H7 (cell line): ENCODE data around the gene MYCBP. TPM values are rescaled to one million over a fixed set of nuclear protein-coding genes. Genes with fewer than 3 reads are reported as not detected.
A peak's percentile ranks its signal among the peaks of the same experiment; 100 is the strongest.
"Not testable (repeated sequence)": the region's sequence is repeated elsewhere in the genome, so short reads cannot be mapped to it uniquely, and the experiment has no call there.

Experiments used
- DNase-seq: peaks from one replicate; pipeline ENCODE4 v3.0.0; 2012
- H3K27me3 ChIP-seq: 2 replicates; pipeline ENCODE4 v1.6.0; 2011; ENCODE audit warnings: mild to moderate bottlenecking, low read length; ENCODE audit not compliant: control insufficient read depth, insufficient read depth
- H3K36me3 ChIP-seq: replicated peaks from 2 replicates; pipeline ENCODE4 v1.5.1; 2011; ENCODE audit warnings: low read length; ENCODE audit not compliant: control insufficient read depth, insufficient read depth
- H3K4me3 ChIP-seq: 2 replicates; pipeline ENCODE4 v1.5.1; 2011; ENCODE audit warnings: low read depth, mild to moderate bottlenecking, control low read depth, low read length, moderate library complexity; ENCODE audit not compliant: insufficient read depth
- total RNA-seq: library from RNA; depleted of rRNA; stranded (reverse); fragments of >200 nt; shearing (Covaris generic); gene quantifications from 2 replicates; pipeline ENCODE4 v1.2.3, GENCODE V29; 2014

The MYCBP gene
- total RNA-seq, 1 experiment from 2014 or later: 43.1 TPM

DNA sequence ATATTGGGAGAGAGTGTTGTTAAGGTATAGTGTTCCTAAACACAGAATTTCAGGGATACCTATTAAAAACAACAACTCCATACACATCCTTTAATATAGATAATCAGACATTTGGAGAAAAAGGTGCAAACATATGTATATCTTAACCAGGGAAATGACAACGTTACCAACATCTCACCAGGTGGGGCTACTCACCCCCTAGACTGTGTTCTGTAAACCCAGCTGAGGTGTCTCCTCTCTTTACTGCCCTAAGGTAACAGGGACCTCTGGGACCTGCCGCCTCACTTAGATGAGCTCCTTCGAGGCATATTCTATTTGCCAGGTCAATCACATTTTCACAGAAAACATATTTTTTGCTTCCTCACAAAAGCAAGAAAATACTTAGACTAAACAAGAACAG, 26.9 kb downstream of the MYCBP start:
- Histone ChIP-seq H3K36me3 (no peaks in the 10 kb centered on the region; the same call in 1 of the 2 replicates), H3K27me3 (no peaks in the 10 kb centered on the region), H3K4me3 (no peak overlapping the region)
- no peak for DNase-seq

DNA sequence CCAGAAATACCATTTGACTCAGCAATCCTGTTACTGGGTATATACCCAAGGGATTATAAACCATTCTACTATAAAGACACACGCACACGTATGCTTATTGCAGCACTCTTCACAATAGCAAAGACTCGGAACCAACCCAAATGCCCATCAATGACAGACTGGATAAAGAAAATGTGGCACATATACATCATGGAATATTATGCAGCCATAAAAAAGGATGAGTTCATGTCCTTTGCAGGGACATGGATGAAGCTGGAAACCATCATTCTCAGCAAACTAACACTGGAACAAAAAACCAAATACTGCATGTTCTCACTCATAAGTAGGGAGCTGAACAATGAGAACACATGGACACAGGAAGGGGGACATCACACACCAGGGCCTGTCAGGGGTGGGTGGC, 28.1 kb downstream of the MYCBP start:
- H3K36me3 ChIP-seq, H3K4me3 ChIP-seq, H3K27me3 ChIP-seq, DNase-seq: not testable (repeated sequence)

DNA sequence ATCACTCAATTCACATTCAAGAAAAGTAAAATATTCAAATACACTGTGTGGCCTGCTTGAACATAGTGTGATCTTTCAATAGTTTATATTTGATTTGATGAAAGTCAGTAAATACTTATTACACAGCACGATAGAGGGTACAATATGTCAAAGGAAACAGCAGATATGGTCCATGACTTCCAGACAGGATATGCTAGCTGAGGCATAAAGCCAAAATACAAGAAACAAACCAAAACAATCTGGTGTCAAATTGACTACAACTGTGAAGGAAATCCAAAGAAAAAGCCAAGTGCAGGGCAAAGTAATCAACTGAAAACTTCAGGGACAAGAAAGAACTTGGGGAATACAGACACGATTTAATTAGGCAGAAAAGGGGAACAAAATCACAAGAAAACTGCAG, 32.9 kb downstream of the MYCBP start:
- no peak for DNase-seq
- no peaks in the 10 kb centered on the region for H3K27me3 ChIP-seq
- H3K4me3 ChIP-seq: no peak overlapping the region
- peaks cover 3% of the 10 kb centered on the region for H3K36me3 ChIP-seq

DNA sequence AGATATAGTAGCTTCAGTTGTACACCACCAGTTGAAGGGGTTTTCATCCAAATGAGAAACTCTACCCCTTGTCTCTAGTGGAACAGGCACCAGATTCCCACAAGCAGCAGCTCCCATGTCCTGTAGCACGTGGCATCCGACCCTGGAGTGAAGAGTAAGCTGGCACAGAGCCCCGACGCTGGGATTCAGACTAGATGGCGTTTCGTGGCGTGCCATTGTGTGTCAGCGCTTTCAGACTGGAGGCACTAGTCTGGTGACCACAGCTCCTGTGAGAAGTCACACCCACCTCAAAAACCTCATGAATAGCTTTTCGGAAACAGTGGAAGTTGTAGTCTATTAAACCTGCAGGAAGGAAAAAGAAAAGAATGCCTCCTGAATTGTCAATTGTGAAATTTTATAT, 33.8 kb downstream of the MYCBP start:
- Histone ChIP-seq H3K4me3 (no peak overlapping the region), H3K27me3 (no peaks in the 10 kb centered on the region), H3K36me3 (peaks cover 3% of the 10 kb centered on the region)
- DNase-seq: no peak

DNA sequence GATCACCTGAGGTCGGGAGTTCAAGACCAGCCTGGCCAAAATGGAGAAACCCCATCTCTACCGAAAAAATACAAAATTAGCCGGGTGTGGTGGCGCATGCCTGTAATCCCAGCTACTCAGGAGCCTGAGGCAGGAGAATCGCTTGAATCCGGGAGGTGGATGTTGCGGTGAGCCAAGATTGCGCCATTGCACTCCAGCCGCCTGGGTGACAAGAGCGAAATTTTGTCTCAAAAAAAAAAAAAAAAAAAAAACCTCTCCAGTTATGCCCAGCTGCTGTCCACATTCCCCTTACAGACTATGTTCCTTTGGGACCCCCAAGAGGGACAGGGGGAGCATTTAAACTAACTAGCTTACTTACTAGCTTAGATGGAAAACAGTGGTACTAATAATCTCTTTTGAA, 36.8 kb downstream of the MYCBP start:
- not testable (repeated sequence) for H3K27me3 ChIP-seq, DNase-seq, H3K36me3 ChIP-seq, H3K4me3 ChIP-seq

DNA sequence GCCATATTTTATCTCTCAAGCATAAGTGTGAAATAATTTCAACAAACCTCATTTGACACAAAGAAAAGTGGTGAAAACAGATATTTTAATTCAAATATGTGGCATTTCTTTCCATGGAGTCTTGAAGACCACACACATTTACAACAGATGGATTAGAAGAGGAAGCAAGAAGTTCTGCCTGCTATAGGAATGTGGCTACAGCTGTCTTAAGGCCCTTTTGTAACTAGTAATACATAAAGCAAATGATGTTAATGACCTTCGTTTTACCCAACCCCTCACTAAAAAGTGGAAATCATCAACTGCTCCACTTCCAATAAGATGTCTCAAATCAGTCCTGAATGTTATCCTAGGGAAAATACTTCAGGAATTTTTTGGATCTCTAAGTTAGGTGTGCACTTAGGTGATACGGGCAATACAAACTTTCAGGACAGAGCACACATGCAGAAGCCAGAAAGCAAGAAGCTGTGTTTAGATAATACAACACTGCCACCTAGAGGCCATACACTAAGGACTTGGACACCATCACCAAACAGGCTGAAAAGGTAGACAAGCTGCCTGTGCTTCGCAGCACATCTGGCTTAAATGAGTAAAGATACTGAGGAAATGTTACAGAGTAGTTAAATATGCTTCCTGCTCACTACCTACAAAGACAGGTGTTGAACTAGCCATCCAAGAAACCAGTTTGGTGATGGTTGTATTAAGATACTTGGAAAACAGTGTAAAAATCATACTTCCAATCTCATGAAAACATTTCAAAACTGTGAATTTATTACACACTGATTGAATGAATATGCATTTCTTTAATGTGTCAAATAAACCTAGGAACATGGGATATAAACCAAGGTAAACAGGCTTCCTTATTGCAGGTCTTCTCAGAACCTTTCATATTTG, 38.0 kb downstream of the MYCBP start:
- Histone ChIP-seq H3K36me3 (peaks cover 3% of the 10 kb centered on the region), H3K27me3 (no peaks in the 10 kb centered on the region; the same call in 1 of the 2 replicates), H3K4me3 (no peak overlapping the region)
- DNase-seq: peak; percentile 65

DNA sequence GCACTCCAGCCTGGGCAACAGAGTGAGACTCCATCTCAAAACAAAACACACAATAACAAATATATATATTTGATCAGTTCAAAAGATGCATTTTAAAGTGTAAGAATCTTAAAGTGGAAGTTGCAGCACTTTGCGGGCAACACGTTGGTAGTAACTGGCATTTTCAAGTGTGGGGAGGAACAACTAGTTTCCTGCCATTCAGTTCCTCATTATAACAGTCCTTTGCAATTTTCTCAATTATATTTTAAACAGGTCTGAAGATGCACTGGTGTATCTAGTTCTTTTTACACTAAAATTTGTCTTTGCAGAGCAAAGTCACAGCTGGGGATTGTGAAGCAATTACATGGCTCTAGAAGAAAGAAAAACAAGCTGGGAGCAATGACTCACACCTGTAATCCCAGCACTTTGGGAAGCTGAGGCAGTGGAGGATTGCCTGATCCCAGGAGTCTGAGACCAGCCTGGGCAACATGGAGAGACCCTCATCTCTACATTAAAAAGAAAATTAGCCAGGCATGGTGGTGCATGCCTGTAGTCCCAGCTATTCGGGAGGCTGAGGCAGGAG, 38.8 kb downstream of the MYCBP start:
- DNase-seq: no peak
- H3K27me3 ChIP-seq: no peaks in the 10 kb centered on the region; the same call in 1 of the 2 replicates
- H3K4me3 ChIP-seq: no peak overlapping the region
- peaks cover 3% of the 10 kb centered on the region for H3K36me3 ChIP-seq

DNA sequence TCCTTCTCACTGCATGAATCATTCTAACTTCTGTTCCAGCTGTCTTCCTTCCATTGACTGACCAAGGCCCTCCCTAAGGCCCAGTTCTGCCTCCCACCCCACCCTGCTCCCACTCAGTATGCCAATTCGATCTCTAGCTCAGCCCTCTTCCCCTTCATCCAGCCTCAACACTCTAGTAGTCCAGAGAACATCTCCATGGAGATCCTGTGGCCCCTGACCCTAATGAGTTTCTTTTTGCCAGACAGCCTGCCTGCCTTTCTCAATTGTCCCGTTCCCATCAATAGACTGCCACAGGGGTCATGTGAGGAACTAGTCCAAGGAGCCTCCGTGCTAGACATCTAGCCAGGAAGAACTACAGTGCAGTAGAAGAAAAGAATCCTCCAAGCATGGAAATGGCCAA, 40.0 kb downstream of the MYCBP start:
- Histone ChIP-seq H3K36me3 (no peaks in the 10 kb centered on the region), H3K27me3 (no peaks in the 10 kb centered on the region; the same call in 1 of the 2 replicates), H3K4me3 (no peak overlapping the region)
- no peak for DNase-seq

DNA sequence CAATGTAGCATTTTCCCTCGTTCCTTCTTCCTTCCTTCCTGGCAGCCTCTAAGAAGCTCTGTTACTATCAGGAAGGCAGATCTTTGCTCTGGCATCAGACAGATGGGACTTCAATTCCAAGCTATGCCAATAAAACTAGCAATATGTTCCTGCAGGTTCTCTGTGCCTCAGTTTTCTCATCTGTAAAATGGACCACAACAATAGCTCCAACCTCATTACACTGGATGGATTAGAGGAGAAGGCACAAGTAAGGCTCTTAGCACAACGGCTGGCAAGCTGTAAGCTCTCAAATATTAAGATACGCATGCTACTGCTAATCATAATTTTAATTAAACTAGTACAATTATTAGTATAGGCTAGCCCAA, 40.8 kb downstream of the MYCBP start:
- Histone ChIP-seq H3K4me3 (no peak overlapping the region), H3K36me3 (no peaks in the 10 kb centered on the region), H3K27me3 (no peaks in the 10 kb centered on the region; the same call in 1 of the 2 replicates)
- DNase-seq: no peak

DNA sequence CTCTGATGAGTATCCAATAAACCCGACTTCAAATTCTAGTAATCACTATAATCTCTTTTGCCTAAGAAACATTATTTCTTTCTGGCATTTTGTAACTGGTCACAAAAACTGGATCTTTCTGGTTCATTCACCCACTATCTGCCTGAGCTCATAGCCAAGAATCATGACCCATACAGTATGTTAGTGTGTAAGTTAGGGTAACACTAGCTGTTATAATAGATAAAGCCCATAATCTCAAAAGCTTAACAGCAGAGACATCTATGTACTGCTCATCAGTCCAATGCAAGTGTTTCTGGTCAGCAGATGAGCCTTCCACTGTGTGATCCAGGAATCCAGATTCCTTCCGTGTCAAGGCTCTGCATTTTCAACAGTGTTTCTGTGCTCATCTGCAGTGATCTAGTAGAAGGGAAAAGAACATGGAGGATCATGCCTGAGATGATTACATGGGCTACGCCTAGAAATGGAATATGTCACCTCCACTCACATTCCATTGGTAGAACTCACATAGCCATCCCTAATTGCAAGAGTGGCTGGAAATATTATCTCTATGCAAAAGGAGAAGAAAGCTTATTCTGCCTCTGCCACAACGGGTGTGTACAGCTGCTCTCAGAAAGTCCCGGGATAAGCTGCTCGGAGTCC, 41.3 kb downstream of the MYCBP start:
- DNase-seq: no peak
- Histone ChIP-seq H3K27me3 (no peaks in the 10 kb centered on the region; the same call in 1 of the 2 replicates), H3K36me3 (no peaks in the 10 kb centered on the region), H3K4me3 (no peak overlapping the region)

DNA sequence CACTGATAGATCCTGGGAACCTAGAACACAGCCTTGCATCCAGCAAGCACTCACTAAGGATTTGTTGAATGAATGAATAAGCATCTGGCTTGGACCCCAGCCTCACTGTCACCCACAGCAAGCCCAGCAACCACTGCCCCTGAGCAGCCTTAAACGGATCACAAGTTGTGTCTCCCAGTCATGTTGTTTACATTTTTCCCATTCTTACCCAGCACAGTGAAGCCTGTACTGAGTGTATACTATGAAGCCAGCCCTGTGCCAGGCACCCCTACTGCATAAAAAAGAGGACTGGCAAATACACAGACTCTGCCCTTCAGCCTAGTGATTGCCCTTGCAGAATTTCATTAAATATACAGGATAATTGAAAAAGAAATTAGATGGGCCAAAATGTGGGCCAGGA, 43.8 kb downstream of the MYCBP start:
- H3K27me3 ChIP-seq: peaks cover 2% of the 10 kb centered on the region; the same call in 1 of the 2 replicates
- H3K36me3 ChIP-seq: no peaks in the 10 kb centered on the region
- H3K4me3 ChIP-seq: no peak overlapping the region
- no peak for DNase-seq

DNA sequence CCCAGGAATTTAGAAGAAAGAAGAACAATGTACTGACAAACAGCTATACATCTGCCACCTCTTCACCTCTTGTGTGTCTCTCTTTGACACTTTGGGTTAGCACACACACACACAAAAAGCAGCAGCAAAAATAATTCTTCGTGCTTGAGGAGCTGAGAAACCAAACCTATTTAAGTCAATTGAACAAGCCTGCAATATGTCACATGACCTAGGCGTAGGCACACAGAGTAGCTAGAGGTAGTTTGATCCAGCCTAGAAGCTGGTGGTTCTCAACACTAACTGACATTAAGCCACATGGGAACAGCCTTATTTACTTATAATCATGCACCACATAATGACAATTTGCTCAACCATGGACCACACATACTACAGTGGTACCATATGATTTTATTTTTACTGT, 45.8 kb downstream of the MYCBP start:
- H3K36me3 ChIP-seq: no peaks in the 10 kb centered on the region
- H3K27me3 ChIP-seq: peaks cover 2% of the 10 kb centered on the region; the same call in 1 of the 2 replicates
- H3K4me3 ChIP-seq: no peak overlapping the region
- DNase-seq: no peak

DNA sequence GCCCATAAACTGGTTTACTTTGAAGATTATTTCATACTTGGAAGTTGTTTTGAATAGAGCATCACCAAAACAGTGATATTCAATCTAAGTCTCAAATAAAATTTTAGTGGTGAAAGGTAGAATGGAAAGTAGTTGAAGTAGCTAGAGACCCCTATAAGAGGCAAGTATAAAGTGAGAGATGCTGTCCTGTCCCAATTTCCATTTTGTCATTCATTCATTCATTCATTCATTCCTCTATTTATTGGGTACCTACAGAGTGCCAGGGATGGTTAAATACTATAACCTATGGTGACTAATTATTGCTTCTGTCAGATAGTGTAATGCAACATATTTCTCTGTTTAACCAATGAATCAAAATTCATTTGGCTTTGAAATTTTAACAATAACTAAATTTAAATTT, 46.3 kb downstream of the MYCBP start:
- Histone ChIP-seq H3K27me3 (peaks cover 2% of the 10 kb centered on the region; the same call in 1 of the 2 replicates), H3K4me3 (no peak overlapping the region), H3K36me3 (no peaks in the 10 kb centered on the region)
- DNase-seq: no peak

DNA sequence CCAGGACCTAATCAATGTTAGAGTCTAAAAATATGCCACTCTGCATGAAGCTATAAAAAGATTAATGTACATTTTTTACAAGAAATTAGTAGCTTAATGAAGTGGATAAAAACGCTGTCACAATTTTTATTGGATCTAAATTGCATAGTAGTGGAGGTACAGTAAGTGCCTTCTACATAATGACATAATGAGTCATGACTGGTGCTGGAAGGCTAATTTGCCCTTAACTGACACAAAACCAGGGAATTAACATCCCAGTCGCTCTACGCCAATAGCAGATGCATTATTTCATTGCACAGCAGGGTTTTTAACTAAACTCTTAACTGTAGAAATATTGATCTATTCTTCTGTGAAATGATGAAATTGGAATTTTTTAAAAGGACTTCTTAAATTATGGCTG, 46.9 kb downstream of the MYCBP start:
- DNase-seq: no peak
- Histone ChIP-seq H3K27me3 (peaks cover 2% of the 10 kb centered on the region; the same call in 1 of the 2 replicates), H3K4me3 (no peak overlapping the region), H3K36me3 (no peaks in the 10 kb centered on the region)

DNA sequence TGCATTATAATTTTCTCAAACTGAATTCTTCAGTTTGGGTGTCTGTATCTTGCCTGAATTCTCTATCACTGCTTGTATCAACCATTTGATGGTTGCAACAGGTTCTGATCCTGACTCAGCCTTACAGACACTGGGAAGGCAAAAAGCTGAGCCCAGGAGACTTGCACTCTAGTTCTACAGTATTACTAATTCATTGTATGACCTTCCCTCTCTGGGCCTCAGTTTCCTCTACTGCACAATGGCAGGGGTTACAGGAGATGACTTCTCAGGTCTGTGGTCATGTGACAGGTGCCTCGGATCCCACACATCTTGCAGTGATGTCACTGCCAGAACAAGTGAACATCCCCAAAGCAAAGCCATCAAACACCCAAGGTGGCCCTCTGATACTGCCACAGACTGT, 52.3 kb downstream of the MYCBP start:
- DNase-seq: no peak
- Histone ChIP-seq H3K4me3 (no peak overlapping the region), H3K27me3 (peaks cover 26% of the 10 kb centered on the region), H3K36me3 (no peaks in the 10 kb centered on the region)
